Midbrain (tissue), 1 donor: ENCODE measurements around the gene CANT1.
"Not testable (repeated sequence)": the region's sequence is repeated elsewhere in the genome, so short reads cannot be mapped to it uniquely, and the experiment has no call there.

Experiments used
- DNase-seq: peaks from one replicate; lab custom pipeline; 2025; lab: John Stamatoyannopoulos, UW

CANT1 gene

GRCh38 chr17:78976907-78977680 is 32.5 kb downstream of the CANT1 start:
- no peak for DNase-seq

- peak; percentile 35 for DNase-seq
Measured at GRCh38 chr17:78974635-78975591, 34.7 kb downstream of the CANT1 start.

GRCh38 chr17:78973792-78974520 is 35.6 kb downstream of the CANT1 start:
- DNase-seq: no peak

- DNase-seq: no peak
Measured at GRCh38 chr17:78973196-78973595, 36.4 kb downstream of the CANT1 start.

- DNase-seq: no peak
Measured at GRCh38 chr17:78972507-78973105, 37.0 kb downstream of the CANT1 start.

GRCh38 chr17:78971756-78972506 is 37.6 kb downstream of the CANT1 start:
- DNase-seq: no peak

- peak; percentile 74 for DNase-seq
Measured at GRCh38 chr17:78970834-78971755, 38.5 kb downstream of the CANT1 start.

GRCh38 chr17:78969865-78970264 is 39.7 kb downstream of the CANT1 start:
- DNase-seq: no peak

GRCh38 chr17:78967782-78968362 is 41.7 kb downstream of the CANT1 start:
- no peak for DNase-seq

- DNase-seq: no peak
Measured at GRCh38 chr17:78966910-78967600, 42.5 kb downstream of the CANT1 start.

- DNase-seq: no peak
Measured at GRCh38 chr17:78966123-78966813, 43.3 kb downstream of the CANT1 start.

- no peak for DNase-seq
Measured at GRCh38 chr17:78965491-78965924, 44.1 kb downstream of the CANT1 start.

GRCh38 chr17:78963378-78963777 is 46.2 kb downstream of the CANT1 start:
- DNase-seq: no peak

GRCh38 chr17:78962984-78963348 is 46.6 kb downstream of the CANT1 start:
- DNase-seq: not testable (repeated sequence)

GRCh38 chr17:78962345-78962983 is 47.1 kb downstream of the CANT1 start:
- no peak for DNase-seq

GRCh38 chr17:78961571-78961970 is 48.0 kb downstream of the CANT1 start:
- no peak for DNase-seq

- DNase-seq: no peak
Measured at GRCh38 chr17:78960928-78961327, 48.6 kb downstream of the CANT1 start.

GRCh38 chr17:78959803-78960202 is 49.8 kb downstream of the CANT1 start:
- no peak for DNase-seq
